DOHH2 (cell line): ENCODE measurements around the gene SHISA8.

Experiments
- H3F3A ChIP-seq: fragments of 200-600 bp; sonication (generic), shearing (Covaris generic); 2 replicates; pipeline ENCODE4 v1.6.0; 2016; ENCODE audit warnings: antibody characterized with exemption, mild to moderate bottlenecking; ENCODE audit not compliant: control insufficient read depth, insufficient read depth
- H3K27ac ChIP-seq: fragments of 200-600 bp; sonication (generic); 2 replicates; pipeline ENCODE4 v1.5.1; 2014; ENCODE audit warnings: low read depth, mild to moderate bottlenecking, low read length, moderate library complexity
- H3K27me3 ChIP-seq: fragments of 200-600 bp; sonication (generic); 2 replicates; pipeline ENCODE4 v1.6.1; 2014; ENCODE audit warnings: mild to moderate bottlenecking, low read length, mixed read lengths; ENCODE audit not compliant: control insufficient read depth
- H3K36me3 ChIP-seq: fragments of 200-600 bp; sonication (generic); 2 replicates; pipeline ENCODE4 v1.6.1; 2014; ENCODE audit warnings: mild to moderate bottlenecking, low read length, moderate library complexity, mixed read lengths; ENCODE audit not compliant: control insufficient read depth
- H3K4me1 ChIP-seq: fragments of 200-600 bp; sonication (generic); 2 replicates; pipeline ENCODE4 v1.6.1; 2014; ENCODE audit warnings: mild to moderate bottlenecking, low read length, mixed read lengths; ENCODE audit not compliant: control insufficient read depth
- H3K4me2 ChIP-seq: fragments of 200-600 bp; sonication (generic); 2 replicates; pipeline ENCODE4 v1.6.0; 2014; ENCODE audit warnings: mild to moderate bottlenecking, low read length, moderate library complexity
- H3K4me3 ChIP-seq: fragments of 200-600 bp; sonication (generic); 2 replicates; pipeline ENCODE4 v1.5.1; 2014; ENCODE audit warnings: mild to moderate bottlenecking, low read length, mixed read lengths
- H3K79me2 ChIP-seq: fragments of 200-600 bp; sonication (generic); 2 replicates; pipeline ENCODE4 v1.6.1; 2014; ENCODE audit warnings: mild to moderate bottlenecking, low read length, mixed read lengths; ENCODE audit not compliant: control insufficient read depth
- H3K9me2 ChIP-seq: fragments of 200-600 bp; sonication (generic); replicated peaks from 2 replicates; pipeline ENCODE4 v1.6.1; 2014; ENCODE audit warnings: mild to moderate bottlenecking, low read length, mixed read lengths; ENCODE audit not compliant: control insufficient read depth
- H3K9me3 ChIP-seq: fragments of 200-600 bp; sonication (generic); 2 replicates; pipeline ENCODE4 v1.6.1; 2014; ENCODE audit warnings: antibody characterized with exemption, low read length, mixed read lengths; ENCODE audit not compliant: control insufficient read depth, insufficient read depth
- H4K20me1 ChIP-seq: fragments of 200-600 bp; sonication (generic); 2 replicates; pipeline ENCODE4 v1.6.0; 2014; ENCODE audit warnings: low read depth, mild to moderate bottlenecking, antibody characterized with exemption, low read length, moderate library complexity; ENCODE audit not compliant: control insufficient read depth, insufficient read depth
- EZH2phosphoT487 ChIP-seq: fragments of 200-600 bp; sonication (generic); IDR thresholded peaks from 2 replicates; pipeline ENCODE4 v1.6.1; 2017; ENCODE audit warnings: borderline replicate concordance, mild to moderate bottlenecking, antibody characterized with exemption, low read length, moderate library complexity, mixed read lengths
- TF ChIP-seq, protein P1 (sequence below): fragments of 200-600 bp; sonication (generic); IDR thresholded peaks from one replicate; pipeline ENCODE4 v1.5.1; 2014; ENCODE audit warnings: antibody characterized with exemption, mild to moderate bottlenecking, low read depth, low read length; ENCODE audit not compliant: poor library complexity, severe bottlenecking

SHISA8 gene

DNA sequence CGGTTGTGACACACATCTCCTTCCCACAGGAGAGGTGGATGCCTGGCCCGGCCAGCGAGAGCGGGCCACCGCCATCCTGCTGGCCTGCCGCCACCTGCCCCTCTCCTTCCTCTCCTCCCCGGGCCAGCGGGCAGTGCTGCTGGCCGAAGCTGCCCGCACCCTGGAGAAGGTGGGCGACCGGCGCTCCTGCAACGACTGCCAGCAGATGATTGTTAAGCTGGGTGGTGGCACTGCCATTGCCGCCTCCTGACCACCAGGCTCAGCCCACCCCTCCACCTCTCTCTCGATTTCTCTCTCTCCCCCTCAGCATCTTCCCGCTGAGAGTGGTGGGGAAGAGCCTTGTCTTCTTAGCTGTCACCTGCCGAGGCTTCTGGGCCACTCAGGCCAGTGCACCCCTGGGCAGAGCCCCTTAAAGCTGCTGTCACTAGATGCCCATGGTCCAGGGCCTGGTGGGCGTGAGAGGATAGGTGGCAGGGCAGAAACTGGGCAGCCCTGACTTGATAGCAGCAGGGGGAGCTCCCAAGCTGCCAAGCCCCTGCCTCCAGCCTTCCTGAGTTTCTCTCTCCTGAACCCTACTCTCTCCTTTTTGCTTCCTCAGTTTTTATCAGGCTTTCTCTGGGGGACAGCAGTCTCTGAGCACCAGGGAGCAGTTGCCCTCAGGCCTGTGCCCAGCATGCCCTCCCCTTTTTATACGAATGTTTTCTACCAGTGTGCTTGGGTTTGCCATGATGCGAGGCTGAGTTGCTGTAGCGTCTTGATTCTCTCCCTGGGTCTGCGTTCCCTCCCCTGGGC lies 9.3 kb downstream of the SHISA8 start:
- no peak for TF ChIP-seq EZH2phosphoT487
- TF ChIP-seq, protein P1, sequence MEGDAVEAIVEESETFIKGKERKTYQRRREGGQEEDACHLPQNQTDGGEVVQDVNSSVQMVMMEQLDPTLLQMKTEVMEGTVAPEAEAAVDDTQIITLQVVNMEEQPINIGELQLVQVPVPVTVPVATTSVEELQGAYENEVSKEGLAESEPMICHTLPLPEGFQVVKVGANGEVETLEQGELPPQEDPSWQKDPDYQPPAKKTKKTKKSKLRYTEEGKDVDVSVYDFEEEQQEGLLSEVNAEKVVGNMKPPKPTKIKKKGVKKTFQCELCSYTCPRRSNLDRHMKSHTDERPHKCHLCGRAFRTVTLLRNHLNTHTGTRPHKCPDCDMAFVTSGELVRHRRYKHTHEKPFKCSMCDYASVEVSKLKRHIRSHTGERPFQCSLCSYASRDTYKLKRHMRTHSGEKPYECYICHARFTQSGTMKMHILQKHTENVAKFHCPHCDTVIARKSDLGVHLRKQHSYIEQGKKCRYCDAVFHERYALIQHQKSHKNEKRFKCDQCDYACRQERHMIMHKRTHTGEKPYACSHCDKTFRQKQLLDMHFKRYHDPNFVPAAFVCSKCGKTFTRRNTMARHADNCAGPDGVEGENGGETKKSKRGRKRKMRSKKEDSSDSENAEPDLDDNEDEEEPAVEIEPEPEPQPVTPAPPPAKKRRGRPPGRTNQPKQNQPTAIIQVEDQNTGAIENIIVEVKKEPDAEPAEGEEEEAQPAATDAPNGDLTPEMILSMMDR, result peak; percentile 14
- Histone ChIP-seq H3K9me2 (no peaks in the 10 kb centered on the region), H4K20me1 (peaks cover 4% of the 10 kb centered on the region; the same call in 1 of the 2 replicates), H3K27ac (no peak overlapping the region), H3K36me3 (peaks cover 60% of the 10 kb centered on the region), H3K9me3 (no peaks in the 10 kb centered on the region), H3K79me2 (no peaks in the 10 kb centered on the region), H3F3A (peaks cover 5% of the 10 kb centered on the region; the same call in 1 of the 2 replicates), H3K4me3 (no peak overlapping the region), H3K4me2 (no peak overlapping the region), H3K4me1 (peaks cover 12% of the 10 kb centered on the region), H3K27me3 (peaks cover 19% of the 10 kb centered on the region)

DNA sequence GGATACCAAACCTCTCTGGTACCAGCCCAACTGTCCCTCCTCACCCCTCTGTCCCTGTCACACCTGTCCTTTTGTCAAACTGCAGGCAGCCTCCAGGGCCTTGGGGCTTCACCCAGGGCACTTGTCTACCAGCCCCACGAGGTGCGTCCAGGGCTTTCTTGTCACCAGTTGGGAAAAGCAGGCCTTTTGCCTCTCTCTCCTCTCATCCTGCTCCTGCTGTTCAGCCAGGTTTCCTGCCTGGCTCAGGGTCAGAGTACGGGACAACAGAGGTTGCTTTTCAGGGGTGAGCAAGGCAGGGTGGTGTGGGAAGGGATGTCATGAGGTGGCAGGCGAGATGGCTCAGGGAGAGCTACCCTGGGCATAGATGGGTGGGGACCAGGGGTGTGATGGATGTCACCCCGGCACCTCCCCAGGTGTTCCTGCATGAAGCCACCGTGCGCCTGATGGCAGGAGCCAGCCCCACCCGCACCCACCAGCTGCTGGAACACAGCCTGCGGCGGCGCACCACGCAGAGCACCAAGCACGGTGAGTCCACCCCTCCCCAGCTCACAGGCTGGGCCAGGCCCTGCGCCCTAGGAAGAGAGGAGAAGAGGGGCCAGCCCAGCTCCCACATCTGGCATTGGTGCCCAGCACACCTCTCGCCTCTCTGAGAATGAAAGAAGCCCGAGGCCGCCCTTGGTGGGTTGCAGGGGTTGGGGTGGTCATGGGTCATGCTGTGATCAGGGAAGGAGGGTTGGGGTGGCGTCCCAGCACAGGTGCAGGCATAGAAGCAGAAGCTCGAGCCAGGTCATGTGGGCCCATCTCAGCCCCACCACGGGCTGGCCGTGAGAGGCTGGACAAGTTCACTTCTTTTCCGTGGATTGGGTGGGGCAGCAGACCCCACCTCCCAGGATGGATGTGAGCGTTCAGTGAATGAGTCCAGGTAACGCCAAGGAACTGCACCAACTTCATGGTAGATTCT lies 10.1 kb downstream of the SHISA8 start:
- Histone ChIP-seq H3K79me2 (no peaks in the 10 kb centered on the region), H3K27me3 (peaks cover 10% of the 10 kb centered on the region), H3K9me3 (no peaks in the 10 kb centered on the region), H3K4me2 (no peak overlapping the region), H3F3A (peaks cover 5% of the 10 kb centered on the region; the same call in 1 of the 2 replicates), H3K4me1 (peaks cover 5% of the 10 kb centered on the region; the same call in 1 of the 2 replicates), H4K20me1 (peaks cover 4% of the 10 kb centered on the region), H3K27ac (no peak overlapping the region), H3K4me3 (no peak overlapping the region), H3K9me2 (no peaks in the 10 kb centered on the region), H3K36me3 (peaks cover 69% of the 10 kb centered on the region)
- TF ChIP-seq EZH2phosphoT487, result no peak
- TF ChIP-seq, protein P1, result no peak

DNA sequence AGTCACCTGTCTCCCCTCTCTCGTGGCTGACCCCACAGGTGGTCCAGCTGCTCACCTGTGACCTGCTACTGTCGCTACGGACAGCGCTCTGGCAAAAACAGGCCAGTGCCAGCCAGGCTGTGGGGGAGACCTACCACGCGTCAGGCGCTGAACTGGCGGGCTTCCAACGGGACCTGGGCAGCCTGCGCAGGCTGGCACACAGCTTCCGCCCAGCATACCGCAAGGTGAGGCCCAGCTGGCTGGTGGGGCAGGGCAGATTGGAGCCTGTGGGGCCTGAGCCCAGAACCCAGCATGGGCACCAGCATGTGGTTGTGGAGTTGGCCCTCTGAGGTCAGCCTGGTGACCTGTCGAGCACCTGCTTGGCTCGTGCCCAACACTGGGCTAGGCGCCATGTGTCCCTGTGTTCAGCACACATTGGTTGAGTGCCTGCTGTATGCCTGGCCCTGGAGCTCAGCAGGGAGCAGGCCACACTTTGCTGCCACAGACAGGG lies 11.9 kb downstream of the SHISA8 start:
- Histone ChIP-seq H3K36me3 (peaks cover 87% of the 10 kb centered on the region), H3K4me3 (no peak overlapping the region), H3K9me3 (no peaks in the 10 kb centered on the region), H3K27me3 (no peaks in the 10 kb centered on the region), H4K20me1 (peaks cover 7% of the 10 kb centered on the region), H3K27ac (no peak overlapping the region), H3K4me2 (no peak overlapping the region), H3K4me1 (no peaks in the 10 kb centered on the region), H3K79me2 (no peaks in the 10 kb centered on the region), H3F3A (peaks cover 5% of the 10 kb centered on the region; the same call in 1 of the 2 replicates), H3K9me2 (no peaks in the 10 kb centered on the region)
- TF ChIP-seq, protein P1, result no peak
- TF ChIP-seq EZH2phosphoT487, result no peak
